Keratinocyte (primary cell): ENCODE measurements around the gene PSMD12. TPM values are rescaled to one million over a fixed set of nuclear protein-coding genes. Genes with fewer than 3 reads are reported as not detected.

Experiments
- DNase-seq: peaks from one replicate; pipeline ENCODE4 v3.0.0-alpha.2; 2011; ENCODE audit warnings: low read depth, missing footprints, low spot score
- FAIRE-seq: peaks from 2 replicates; lab custom pipeline; 2011; peaks lifted over from hg19 to GRCh38; lab: Jason Lieb, UNC
- H2AFZ ChIP-seq: 2 replicates; pipeline ENCODE4 v1.6.0; 2012; ENCODE audit warnings: low read length, control low read depth, inconsistent platforms; ENCODE audit not compliant: control insufficient read depth
- H3K27ac ChIP-seq: 2 replicates; pipeline ENCODE4 v1.5.1; 2011; ENCODE audit warnings: low read length; ENCODE audit not compliant: control insufficient read depth, insufficient read depth
- H3K27me3 ChIP-seq: 3 replicates; pipeline ENCODE4 v1.6.0; 2011; ENCODE audit warnings: low read length; ENCODE audit not compliant: control insufficient read depth, insufficient read depth; ENCODE audit errors: extremely low read depth
- H3K36me3 ChIP-seq, 2 experiments: 2 replicates in 1 of 2; 3 replicates in 1 of 2; pipeline ENCODE4 v1.5.1; 2011; ENCODE audit warnings: low read length in 2 of 2, mild to moderate bottlenecking in 1 of 2; ENCODE audit not compliant: control insufficient read depth in 2 of 2, insufficient read depth in 2 of 2; ENCODE audit errors: extremely low read depth in 1 of 2
- H3K4me1 ChIP-seq: 3 replicates; pipeline ENCODE4 v1.5.1; 2011; ENCODE audit warnings: low read length; ENCODE audit not compliant: control insufficient read depth, insufficient read depth; ENCODE audit errors: extremely low read depth
- H3K4me2 ChIP-seq: 3 replicates; pipeline ENCODE4 v1.6.0; 2011; ENCODE audit warnings: low read depth, low read length; ENCODE audit not compliant: control insufficient read depth, insufficient read depth; ENCODE audit errors: extremely low read depth
- H3K4me3 ChIP-seq, 3 experiments: fragments of 200-600 bp in 1 of 3; sonication (generic) in 1 of 3; 2 replicates in 2 of 3; 3 replicates in 1 of 3; pipeline ENCODE4 v1.5.1; 2011 to 2016; ENCODE audit warnings: low read length in 3 of 3, mild to moderate bottlenecking in 3 of 3, control low read depth in 2 of 3, inconsistent platforms in 1 of 3, low read depth in 1 of 3, mixed read lengths in 1 of 3, mixed run types in 1 of 3, moderate library complexity in 1 of 3; ENCODE audit not compliant: control insufficient read depth in 2 of 3, insufficient read depth in 2 of 3; ENCODE audit errors: extremely low read depth in 1 of 3
- H3K79me2 ChIP-seq: 2 replicates; pipeline ENCODE4 v1.6.0; 2012; ENCODE audit warnings: low read length; ENCODE audit not compliant: control insufficient read depth, insufficient read depth
- H3K9ac ChIP-seq: 3 replicates; pipeline ENCODE4 v1.6.0; 2011; ENCODE audit warnings: low read length; ENCODE audit not compliant: control insufficient read depth, insufficient read depth; ENCODE audit errors: extremely low read depth
- H3K9me1 ChIP-seq: 3 replicates; pipeline ENCODE4 v1.6.0; 2011; ENCODE audit warnings: low read length; ENCODE audit not compliant: control insufficient read depth, insufficient read depth; ENCODE audit errors: extremely low read depth
- H3K9me3 ChIP-seq: 2 replicates; pipeline ENCODE4 v1.5.1; 2012; ENCODE audit warnings: low read depth, low read length; ENCODE audit not compliant: control insufficient read depth
- H4K20me1 ChIP-seq: 3 replicates; pipeline ENCODE4 v1.6.0; 2011; ENCODE audit warnings: low read length; ENCODE audit not compliant: control insufficient read depth, insufficient read depth; ENCODE audit errors: extremely low read depth
- CTCF ChIP-seq, 3 experiments: IDR thresholded peaks in 1 of 3; conservative IDR thresholded peaks in 1 of 3; optimal IDR thresholded peaks in 1 of 3; 2 replicates in 2 of 3; 3 replicates in 1 of 3; pipeline versions ENCODE3 to v1.5.1; 2011; ENCODE audit warnings: low read length in 3 of 3, mild to moderate bottlenecking in 3 of 3, moderate library complexity in 2 of 3, control low read depth in 1 of 3, inconsistent platforms in 1 of 3; ENCODE audit not compliant: insufficient read depth in 2 of 3; ENCODE audit errors: extremely low read depth in 1 of 3
- EZH2 ChIP-seq: IDR thresholded peaks from one replicate; pipeline ENCODE4 v1.6.1; 2012; ENCODE audit warnings: inconsistent platforms, mild to moderate bottlenecking, low read length, moderate library complexity
- dilution Hi-C: fragments of 300-500 bp; cut with MboI; formaldehyde crosslinking; loops from one replicate; pipeline ENCODE4 v1.7.0; 2020; ENCODE audit warnings: low sequenced_read_pairs; ENCODE audit not compliant: extremely low pct_ligation_motif_present
- polyA plus RNA-seq, 5 experiments: library from polyadenylated mRNA; depleted of rRNA in 3 of 5; stranded (reverse) in 3 of 5; stranded (forward) in 1 of 5; unstranded in 1 of 5; fragments of >200 nt; gene quantifications; 1 replicate in 1 of 5; 2 replicates in 3 of 5; 3 replicates in 1 of 5; pipeline versions ENCODE4 v1.2.1 to v1.2.3, GENCODE V29; 2011 to 2012; ENCODE audit warnings: missing spikeins in 2 of 5, low read depth in 1 of 5, low replicate concordance in 1 of 5

Gene PSMD12
- polyA plus RNA-seq, 1 donor (not counting 4 experiments of a cell fraction or from before 2014, with no cell fraction given): 68.4 TPM

- no peaks in the 10 kb centered on the region for H3K36me3 ChIP-seq
- no peaks in the 10 kb centered on the region for H3K4me1 ChIP-seq
- no peak overlapping the region for H2AFZ ChIP-seq
- no peaks in the 10 kb centered on the region for H3K9me3 ChIP-seq
- H3K9ac ChIP-seq: no peak overlapping the region
- no peaks in the 10 kb centered on the region for H3K79me2 ChIP-seq
- dilution Hi-C loops: no loop called here
- FAIRE-seq (no peak), DNase-seq (no peak)
- no peaks in the 10 kb centered on the region for H3K9me1 ChIP-seq
- H4K20me1 ChIP-seq: no peaks in the 10 kb centered on the region
- H3K27ac ChIP-seq: no peak overlapping the region
- H3K27me3 ChIP-seq: no peaks in the 10 kb centered on the region
- H3K4me3 ChIP-seq: no peak overlapping the region
- TF ChIP-seq CTCF (optimal IDR thresholded peaks at IDR 0.05 in 1 of 3, IDR thresholded peaks at IDR 0.05 in 1 of 3, conservative IDR thresholded peaks at IDR 0.05 in 1 of 3; ENCODE audit: extremely low read depth in 1 of 3, insufficient read depth in 2 of 3, low read length in 3 of 3) (no peak), EZH2 (no peak)
- H3K4me2 ChIP-seq: no peak overlapping the region
Observed at GRCh38 chr17:67312265-67312664, 54.1 kb downstream of the PSMD12 start.

- no peak for TF ChIP-seq CTCF (optimal IDR thresholded peaks at IDR 0.05 in 1 of 3, IDR thresholded peaks at IDR 0.05 in 1 of 3, conservative IDR thresholded peaks at IDR 0.05 in 1 of 3; ENCODE audit: extremely low read depth in 1 of 3, insufficient read depth in 2 of 3, low read length in 3 of 3)
- no peak for TF ChIP-seq EZH2
- Histone ChIP-seq H3K4me1 (no peaks in the 10 kb centered on the region), H3K79me2 (no peaks in the 10 kb centered on the region), H2AFZ (no peak overlapping the region), H3K36me3 (no peaks in the 10 kb centered on the region), H3K4me2 (no peak overlapping the region), H4K20me1 (no peaks in the 10 kb centered on the region), H3K9me1 (no peaks in the 10 kb centered on the region), H3K27ac (no peak overlapping the region), H3K27me3 (no peaks in the 10 kb centered on the region), H3K4me3 (no peak overlapping the region), H3K9me3 (no peaks in the 10 kb centered on the region), H3K9ac (no peak overlapping the region)
- DNase-seq (no peak), FAIRE-seq (no peak)
- dilution Hi-C loops: no loop called here
Observed at GRCh38 chr17:67311575-67311974, 54.8 kb downstream of the PSMD12 start.
